ENCODE results near the gene GALNT10. TPM values are rescaled to one million over a fixed set of nuclear protein-coding genes. Genes with fewer than 3 reads are reported as not detected.

Gene GALNT10
- total RNA-seq, 1 experiment from 2014 or later = 22.9 TPM

GRCh38 chr5:154277499-154277898 lies 87.0 kb downstream of the GALNT10 start (continued):
- TF ChIP-seq ARID4B (CRISPR knock-in tag; IDR thresholded peaks at IDR 0.05; ENCODE audit: borderline replicate concordance) (no peak), ZNF423 (CRISPR knock-in tag; IDR thresholded peaks at IDR 0.05) (no peak), ZMAT4 (CRISPR knock-in tag; IDR thresholded peaks at IDR 0.05) (no peak), NFE2L1 (CRISPR knock-in tag; IDR thresholded peaks at IDR 0.05) (no peak), NFYB (CRISPR knock-in tag; conservative IDR thresholded peaks at IDR 0.05; ENCODE audit: low read depth) (no peak), ZBTB21 (CRISPR knock-in tag; IDR thresholded peaks at IDR 0.05; ENCODE audit: borderline replicate concordance) (no peak), TP53 (CRISPR knock-in tag; IDR thresholded peaks at IDR 0.05) (no peak), NFATC4 (CRISPR knock-in tag; IDR thresholded peaks at IDR 0.05) (no peak), ZNF425 (CRISPR knock-in tag; conservative IDR thresholded peaks at IDR 0.05) (no peak), SMAD4 (CRISPR knock-in tag; IDR thresholded peaks at IDR 0.05) (no peak), RELA (CRISPR knock-in tag; IDR thresholded peaks at IDR 0.05; ENCODE audit: borderline replicate concordance) (no peak), ZBTB43 (CRISPR knock-in tag; IDR thresholded peaks at IDR 0.05) (no peak)

- Mint-ChIP-seq H3K4me3 (no peak overlapping the region), H3K9me3 (no peaks in the 10 kb centered on the region), H3K27ac (no peak overlapping the region), H3K27me3 (ENCODE audit: low read depth) (no peaks in the 10 kb centered on the region), H3K36me3 (no peaks in the 10 kb centered on the region), H3K4me1 (no peaks in the 10 kb centered on the region)
- ChIA-PET CTCF (no interaction called here), POLR2A (no interaction called here)
- DNase-seq (ENCODE audit: low spot score) (no peak), ATAC-seq (no peak)
- TF ChIP-seq E2F5 (CRISPR knock-in tag; IDR thresholded peaks at IDR 0.05) (no peak), ATF6 (CRISPR knock-in tag; IDR thresholded peaks at IDR 0.05) (no peak), IRF1 (CRISPR knock-in tag; IDR thresholded peaks at IDR 0.05) (no peak), ETV6 (CRISPR knock-in tag; IDR thresholded peaks at IDR 0.05) (no peak), AR (CRISPR knock-in tag; IDR thresholded peaks at IDR 0.05) (no peak), SMAD4 (CRISPR knock-in tag; IDR thresholded peaks at IDR 0.05) (no peak), FOXP1 (CRISPR knock-in tag; IDR thresholded peaks at IDR 0.05; ENCODE audit: borderline replicate concordance) (no peak), OVOL2 (CRISPR knock-in tag; IDR thresholded peaks at IDR 0.05; ENCODE audit: borderline replicate concordance) (no peak), ATF1 (CRISPR knock-in tag; IDR thresholded peaks at IDR 0.05) (no peak)
These were observed 87.7 kb downstream of the GALNT10 start for GRCh38 chr5:154278186-154278585.

Data from WTC11 (cell line).